ENCODE results near the gene TMEM256. TPM values are rescaled to one million over a fixed set of nuclear protein-coding genes. Genes with fewer than 3 reads are reported as not detected.

The TMEM256 gene
- total and polyA plus RNA-seq, 9 of the 15 experiments (the other 6 are each of a cell fraction or from before 2014, with no cell fraction given), result 43.4 to 177 (median 68.5) TPM

DNA sequence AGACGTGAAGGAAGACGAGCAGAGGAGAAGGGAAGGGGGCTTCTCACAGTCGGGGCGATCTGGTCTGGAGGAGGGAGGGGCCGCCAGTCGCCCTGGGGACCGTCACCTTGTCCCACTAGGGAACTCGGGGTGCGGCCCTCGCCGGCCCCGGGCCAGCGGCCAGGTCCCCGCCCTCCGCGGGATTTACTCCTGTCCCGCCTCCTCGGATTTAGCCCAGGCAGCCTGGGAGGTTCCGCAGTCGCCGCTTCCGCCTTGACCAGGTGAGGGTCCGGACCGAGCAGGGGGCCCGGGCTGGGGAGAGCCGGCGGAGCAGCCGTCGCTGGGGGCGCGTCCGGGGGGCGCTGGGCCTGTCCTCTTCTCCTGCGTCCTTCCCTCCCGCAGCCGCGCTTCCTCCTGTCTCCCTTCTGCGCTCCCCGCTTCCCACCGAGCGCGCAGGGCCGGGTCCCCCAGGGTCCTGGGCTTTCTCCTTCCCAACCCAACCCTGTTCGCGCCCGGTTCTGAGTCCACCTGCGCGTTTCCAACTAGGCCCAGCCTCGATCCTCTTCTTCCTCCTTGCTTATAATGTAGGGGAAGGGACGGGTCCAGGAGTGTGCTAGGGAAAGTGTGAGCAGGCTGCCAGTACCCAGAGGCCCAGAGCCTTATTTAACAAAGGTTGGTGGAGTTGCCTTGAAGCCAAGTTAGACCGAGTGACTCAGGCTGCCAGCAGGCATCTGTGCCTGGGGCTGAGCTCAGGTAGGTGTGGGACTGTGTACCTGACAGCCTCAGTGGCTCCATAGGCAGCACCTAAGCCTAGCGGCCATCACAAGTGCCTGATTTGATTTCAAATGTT lies 22.8 kb downstream of the TMEM256 start, which contains the start of gene TNK1 (continued):
- no peak for TF ChIP-seq SRSF3 (IDR thresholded peaks at IDR 0.05; ENCODE audit: insufficient read depth, low read length)
- TF ChIP-seq, protein P1, sequence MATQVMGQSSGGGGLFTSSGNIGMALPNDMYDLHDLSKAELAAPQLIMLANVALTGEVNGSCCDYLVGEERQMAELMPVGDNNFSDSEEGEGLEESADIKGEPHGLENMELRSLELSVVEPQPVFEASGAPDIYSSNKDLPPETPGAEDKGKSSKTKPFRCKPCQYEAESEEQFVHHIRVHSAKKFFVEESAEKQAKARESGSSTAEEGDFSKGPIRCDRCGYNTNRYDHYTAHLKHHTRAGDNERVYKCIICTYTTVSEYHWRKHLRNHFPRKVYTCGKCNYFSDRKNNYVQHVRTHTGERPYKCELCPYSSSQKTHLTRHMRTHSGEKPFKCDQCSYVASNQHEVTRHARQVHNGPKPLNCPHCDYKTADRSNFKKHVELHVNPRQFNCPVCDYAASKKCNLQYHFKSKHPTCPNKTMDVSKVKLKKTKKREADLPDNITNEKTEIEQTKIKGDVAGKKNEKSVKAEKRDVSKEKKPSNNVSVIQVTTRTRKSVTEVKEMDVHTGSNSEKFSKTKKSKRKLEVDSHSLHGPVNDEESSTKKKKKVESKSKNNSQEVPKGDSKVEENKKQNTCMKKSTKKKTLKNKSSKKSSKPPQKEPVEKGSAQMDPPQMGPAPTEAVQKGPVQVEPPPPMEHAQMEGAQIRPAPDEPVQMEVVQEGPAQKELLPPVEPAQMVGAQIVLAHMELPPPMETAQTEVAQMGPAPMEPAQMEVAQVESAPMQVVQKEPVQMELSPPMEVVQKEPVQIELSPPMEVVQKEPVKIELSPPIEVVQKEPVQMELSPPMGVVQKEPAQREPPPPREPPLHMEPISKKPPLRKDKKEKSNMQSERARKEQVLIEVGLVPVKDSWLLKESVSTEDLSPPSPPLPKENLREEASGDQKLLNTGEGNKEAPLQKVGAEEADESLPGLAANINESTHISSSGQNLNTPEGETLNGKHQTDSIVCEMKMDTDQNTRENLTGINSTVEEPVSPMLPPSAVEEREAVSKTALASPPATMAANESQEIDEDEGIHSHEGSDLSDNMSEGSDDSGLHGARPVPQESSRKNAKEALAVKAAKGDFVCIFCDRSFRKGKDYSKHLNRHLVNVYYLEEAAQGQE (IDR thresholded peaks at IDR 0.05; ENCODE audit: borderline replicate concordance), result no peak
- TF ChIP-seq, protein P1 (CRISPR knock-in tag; IDR thresholded peaks at IDR 0.05; ENCODE audit: low read depth), result no peak
- peak; percentile 46 for TF ChIP-seq PHF20 (IDR thresholded peaks at IDR 0.05; ENCODE audit: partially characterized antibody)
- no peak for TF ChIP-seq HNRNPLL (IDR thresholded peaks at IDR 0.05; ENCODE audit: low read depth, low read length, poor library complexity, severe bottlenecking)
- TF ChIP-seq CHCHD3 (CRISPR knock-in tag; IDR thresholded peaks at IDR 0.05), result no peak
- no peak for TF ChIP-seq DACH1 (IDR thresholded peaks at IDR 0.05; ENCODE audit: partially characterized antibody)
- no peak for TF ChIP-seq DIDO1 (tag; IDR thresholded peaks at IDR 0.05; ENCODE audit: low read depth)
- TF ChIP-seq IFI16 (CRISPR knock-in tag; IDR thresholded peaks at IDR 0.05), result no peak
- TF ChIP-seq ZSCAN29 (IDR thresholded peaks at IDR 0.05), result no peak
- TF ChIP-seq NBN (IDR thresholded peaks at IDR 0.05; ENCODE audit: low read depth), result no peak
- no peak for TF ChIP-seq ZNF766 (CRISPR knock-in tag; conservative IDR thresholded peaks at IDR 0.05)
- peak in 1 of 2 experiments; percentile 51; a peak in 1 of 4 replicates for TF ChIP-seq RCOR1 (IDR thresholded peaks at IDR 0.05; ENCODE audit: borderline replicate concordance in 1 of 2, low read depth in 2 of 2, low read length in 2 of 2)
- TF ChIP-seq GATAD2B (IDR thresholded peaks at IDR 0.05; ENCODE audit: borderline replicate concordance), result no peak
- TF ChIP-seq NFIC (IDR thresholded peaks at IDR 0.05), result peak; percentile 62; the same call in 1 of the 2 replicates
- no peak for TF ChIP-seq MEIS2 (IDR thresholded peaks at IDR 0.05; ENCODE audit: partially characterized antibody)
- TF ChIP-seq ELF1 (tag; IDR thresholded peaks at IDR 0.05), result peak; percentile 42; the same call in 1 of the 2 replicates
- peak; percentile 61; the same call in 1 of the 2 replicates for TF ChIP-seq ZBTB7A (IDR thresholded peaks at IDR 0.05; ENCODE audit: borderline replicate concordance, control insufficient read depth, low read depth, low read length)
- TF ChIP-seq TAF1 (IDR thresholded peaks at IDR 0.05; ENCODE audit: control insufficient read depth, extremely low read depth, insufficient read depth, low read length, severe bottlenecking), result peak; percentile 28
